Esophagus squamous epithelium (tissue), 5 donors: ENCODE results near the gene OGA. TPM values are rescaled to one million over a fixed set of nuclear protein-coding genes. Genes with fewer than 3 reads are reported as not detected.

ENCODE experiments used
- DNase-seq: peaks from one replicate; lab custom pipeline; 2025; lab: John Stamatoyannopoulos, UW
- H3K27ac ChIP-seq, 4 donors: fragments of 200-600 bp; sonication (generic); one replicate each; pipeline ENCODE4 v1.5.1; 2016 to 2019; ENCODE audit warnings: mild to moderate bottlenecking in 1 of 4
- H3K27me3 ChIP-seq, 4 donors: fragments of 200-600 bp; sonication (generic); 1 replicate in 3 of 4; 2 replicates in 1 of 4; pipeline versions ENCODE4 v1.5.1 to v1.6.0; 2017 to 2021; ENCODE audit warnings: antibody characterized with exemption in 1 of 4
- H3K36me3 ChIP-seq, 3 donors: fragments of 200-600 bp; sonication (generic); one replicate each; pipeline ENCODE4 v1.5.1; 2016 to 2019
- H3K4me1 ChIP-seq, 3 donors: fragments of 200-600 bp; sonication (generic); one replicate each; pipeline ENCODE4 v1.5.1; 2017 to 2019
- H3K4me3 ChIP-seq, 4 donors: fragments of 200-600 bp; sonication (generic); 1 replicate in 3 of 4; 2 replicates in 1 of 4; pipeline ENCODE4 v1.5.1; 2016 to 2019; ENCODE audit warnings: mild to moderate bottlenecking in 2 of 4, moderate library complexity in 1 of 4
- H3K9me3 ChIP-seq, 3 donors: fragments of 200-600 bp; sonication (generic); one replicate each; pipeline ENCODE4 v1.5.1; 2016 to 2019
- POLR2A ChIP-seq, 4 donors: fragments of 450-650 bp; IDR thresholded peaks; one replicate each; pipeline ENCODE4 v1.6.1; 2017; ENCODE audit warnings: antibody characterized with exemption in 4 of 4, mild to moderate bottlenecking in 4 of 4, moderate library complexity in 3 of 4
- WGBS, 2 donors: methylation state at CpG; one replicate each; pipeline ENCODE4 v1.1.5; 2018; 5-methylcytosine and 5-hydroxymethylcytosine counted together
- intact Hi-C: fragments of 100-400 bp; cut with DNase I; formaldehyde crosslinking; loops from one replicate; pipeline ENCODE4 v1.15.0; 2022
- total RNA-seq, 4 donors: library from RNA; depleted of rRNA; stranded (reverse); fragments of >200 nt; gene quantifications; one replicate each; pipeline ENCODE4 v1.1.0, GENCODE V29; 2016
- TF ChIP-seq, protein P1 (sequence below), 6 experiments: fragments of 450-650 bp in 4 of 6; fragments of 200-600 bp in 2 of 6; sonication (generic) in 2 of 6; IDR thresholded peaks; one replicate each; pipeline ENCODE4 v1.5.1; 2016 to 2019; ENCODE audit warnings: antibody characterized with exemption in 6 of 6, mild to moderate bottlenecking in 4 of 6, moderate library complexity in 4 of 6
- donor health status: DM: yes; HTN: yes; CAD: no.

OGA gene
- total RNA-seq, 4 donors from 2014 or later, result 44.2 to 121 (median 60.7) TPM

DNA sequence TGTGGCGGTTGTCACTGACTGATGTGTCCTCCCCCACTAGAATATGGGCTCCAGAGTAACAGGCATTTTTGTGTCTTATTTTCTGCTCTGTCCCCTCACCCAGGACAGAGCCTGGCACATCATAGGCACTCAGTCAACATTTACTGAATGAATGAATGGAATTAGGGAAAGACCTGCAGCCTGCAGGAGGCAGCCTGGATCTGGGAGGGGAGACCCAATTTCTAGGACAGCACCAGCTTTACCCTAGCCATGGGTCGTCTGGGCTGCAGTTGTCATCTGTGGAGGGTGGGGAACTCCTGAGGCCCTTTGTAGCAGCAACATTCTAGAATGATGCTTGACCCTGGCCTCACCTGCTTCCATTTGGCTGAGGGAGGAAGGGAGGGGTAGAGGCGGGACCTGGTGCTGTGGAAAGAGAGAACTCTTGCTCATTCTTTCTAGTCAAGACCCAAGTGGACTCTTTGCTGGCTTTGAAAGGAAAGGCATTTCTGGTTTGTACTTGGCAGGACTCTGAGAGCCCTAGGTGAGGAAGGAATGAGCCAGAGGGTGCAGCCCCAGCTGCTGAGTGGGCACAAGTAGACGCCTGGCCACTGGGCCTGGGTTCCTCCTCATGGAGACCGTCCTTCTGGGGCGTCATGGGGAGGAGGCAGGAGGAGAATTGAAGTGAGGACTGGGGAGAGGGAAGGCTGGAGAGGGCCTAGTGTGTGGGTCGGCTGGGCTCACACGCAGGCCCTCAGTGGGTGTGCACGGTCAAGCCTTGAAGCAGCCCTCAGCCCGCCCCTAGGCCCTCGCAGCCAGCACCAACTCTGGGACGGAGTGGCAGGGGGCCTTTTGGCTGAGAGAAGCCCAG lies 51.3 kb downstream of the OGA start:
- Histone ChIP-seq H3K4me3 (no peak overlapping the region), H3K9me3 (no peaks in the 10 kb centered on the region), H3K27me3 (peaks cover 0 to 91% (median under 1%) of the 10 kb centered on the region in 4 donors), H3K27ac (no peak overlapping the region), H3K36me3 (no peaks in the 10 kb centered on the region), H3K4me1 (no peaks in the 10 kb centered on the region)
- intact Hi-C loops, result no loop called here
- 79 to 81% methylated on average over 3 to 8 of the region's 12 CpGs for WGBS, 2 donors
- TF ChIP-seq, protein P1, sequence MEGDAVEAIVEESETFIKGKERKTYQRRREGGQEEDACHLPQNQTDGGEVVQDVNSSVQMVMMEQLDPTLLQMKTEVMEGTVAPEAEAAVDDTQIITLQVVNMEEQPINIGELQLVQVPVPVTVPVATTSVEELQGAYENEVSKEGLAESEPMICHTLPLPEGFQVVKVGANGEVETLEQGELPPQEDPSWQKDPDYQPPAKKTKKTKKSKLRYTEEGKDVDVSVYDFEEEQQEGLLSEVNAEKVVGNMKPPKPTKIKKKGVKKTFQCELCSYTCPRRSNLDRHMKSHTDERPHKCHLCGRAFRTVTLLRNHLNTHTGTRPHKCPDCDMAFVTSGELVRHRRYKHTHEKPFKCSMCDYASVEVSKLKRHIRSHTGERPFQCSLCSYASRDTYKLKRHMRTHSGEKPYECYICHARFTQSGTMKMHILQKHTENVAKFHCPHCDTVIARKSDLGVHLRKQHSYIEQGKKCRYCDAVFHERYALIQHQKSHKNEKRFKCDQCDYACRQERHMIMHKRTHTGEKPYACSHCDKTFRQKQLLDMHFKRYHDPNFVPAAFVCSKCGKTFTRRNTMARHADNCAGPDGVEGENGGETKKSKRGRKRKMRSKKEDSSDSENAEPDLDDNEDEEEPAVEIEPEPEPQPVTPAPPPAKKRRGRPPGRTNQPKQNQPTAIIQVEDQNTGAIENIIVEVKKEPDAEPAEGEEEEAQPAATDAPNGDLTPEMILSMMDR (IDR thresholded peaks at IDR 0.05), result no peak
- no peak for TF ChIP-seq POLR2A (IDR thresholded peaks at IDR 0.05)
- no peak for DNase-seq

- Histone ChIP-seq H3K4me3 (no peak overlapping the region), H3K4me1 (no peaks in the 10 kb centered on the region), H3K9me3 (no peaks in the 10 kb centered on the region), H3K36me3 (no peaks in the 10 kb centered on the region), H3K27ac (no peak overlapping the region), H3K27me3 (peaks cover 0 to 87% (median 0%) of the 10 kb centered on the region in 4 donors)
- TF ChIP-seq, protein P1 (IDR thresholded peaks at IDR 0.05), result no peak
- TF ChIP-seq POLR2A (IDR thresholded peaks at IDR 0.05), result no peak
- intact Hi-C loops, result no loop called here
- WGBS, 2 donors, result 80 to 83% methylated on average over 6 of the region's 6 CpGs
- DNase-seq, result no peak
Observed at GRCh38 chr10:101766306-101766705, 51.9 kb downstream of the OGA start.

- no peak overlapping the region for H3K4me3 ChIP-seq
- TF ChIP-seq, protein P1 (IDR thresholded peaks at IDR 0.05), result no peak
- TF ChIP-seq POLR2A (IDR thresholded peaks at IDR 0.05), result no peak
- WGBS, 2 donors, result 79 to 83% methylated on average over 3 to 4 of the region's 10 CpGs
- H3K36me3 ChIP-seq, result no peaks in the 10 kb centered on the region
- H3K4me1 ChIP-seq, result no peaks in the 10 kb centered on the region
- no peaks in the 10 kb centered on the region for H3K9me3 ChIP-seq
- intact Hi-C loops, result no loop called here
- H3K27me3 ChIP-seq, result peaks cover 0 to 71% (median 0%) of the 10 kb centered on the region in 4 donors
- H3K27ac ChIP-seq, result no peak overlapping the region
- DNase-seq, result no peak
Observed at GRCh38 chr10:101763141-101763846, 55.0 kb downstream of the OGA start.

- 83 to 90% methylated on average over 5 of the region's 5 CpGs for WGBS, 2 donors
- Histone ChIP-seq H3K27ac (no peak overlapping the region), H3K4me3 (no peak overlapping the region), H3K4me1 (no peaks in the 10 kb centered on the region), H3K27me3 (peaks cover 0 to 65% (median 0%) of the 10 kb centered on the region in 4 donors), H3K36me3 (no peaks in the 10 kb centered on the region), H3K9me3 (no peaks in the 10 kb centered on the region)
- intact Hi-C loops, result no loop called here
- DNase-seq, result no peak
- TF ChIP-seq, protein P1 (IDR thresholded peaks at IDR 0.05), result no peak
- no peak for TF ChIP-seq POLR2A (IDR thresholded peaks at IDR 0.05)
Observed at GRCh38 chr10:101762736-101763135, 55.5 kb downstream of the OGA start.

GRCh38 chr10:101761226-101761625 lies 57.0 kb downstream of the OGA start:
- H3K4me3 ChIP-seq, result no peak overlapping the region
- H3K9me3 ChIP-seq, result no peaks in the 10 kb centered on the region
- peaks cover 0 to 53% (median 0%) of the 10 kb centered on the region in 4 donors for H3K27me3 ChIP-seq
- intact Hi-C loops, result no loop called here
- no peaks in the 10 kb centered on the region for H3K4me1 ChIP-seq
- no peak overlapping the region for H3K27ac ChIP-seq
- H3K36me3 ChIP-seq, result no peaks in the 10 kb centered on the region
- DNase-seq, result no peak
- TF ChIP-seq, protein P1 (IDR thresholded peaks at IDR 0.05), result no peak
- no peak for TF ChIP-seq POLR2A (IDR thresholded peaks at IDR 0.05)
- WGBS, 2 donors, result 68 to 100% methylated on average over 1 to 5 of the region's 9 CpGs
